Muscle layer of colon (tissue), 2 donors: ENCODE measurements around the gene WSB2.

ENCODE experiments used
- H3K27ac ChIP-seq: one replicate; pipeline ENCODE4 v1.7.0; 2013; ENCODE audit warnings: low read depth, mild to moderate bottlenecking, low read length, moderate library complexity
- H3K27me3 ChIP-seq, 2 donors: one replicate each; pipeline ENCODE4 v1.7.0; 2013; ENCODE audit warnings: low read length in 2 of 2, mild to moderate bottlenecking in 2 of 2; ENCODE audit not compliant: insufficient read depth in 2 of 2, control insufficient read depth in 1 of 2
- H3K36me3 ChIP-seq: one replicate; pipeline ENCODE4 v1.7.0; 2013; ENCODE audit warnings: mild to moderate bottlenecking, low read length; ENCODE audit not compliant: insufficient read depth
- H3K4me1 ChIP-seq: one replicate; pipeline ENCODE4 v1.7.0; 2013; ENCODE audit warnings: mild to moderate bottlenecking, low read length; ENCODE audit not compliant: insufficient read depth
- H3K4me3 ChIP-seq, 2 donors: one replicate each; pipeline ENCODE4 v1.7.0; 2013; ENCODE audit warnings: low read length in 2 of 2, low read depth in 1 of 2, mild to moderate bottlenecking in 1 of 2, moderate library complexity in 1 of 2
- H3K9ac ChIP-seq: one replicate; pipeline ENCODE4 v1.7.0; 2013; ENCODE audit warnings: low read length
- H3K9me3 ChIP-seq: one replicate; pipeline ENCODE4 v1.7.0; 2013; ENCODE audit warnings: mild to moderate bottlenecking, low read length
- donor health status: abdominal sarcoma.
- donor health status: Adenocarcinoma of cecum.

Gene WSB2

GRCh38 chr12:118046430-118046829, 14.5 kb downstream of the WSB2 start:
- Histone ChIP-seq H3K4me1 (no peaks in the 10 kb centered on the region), H3K9ac (no peak overlapping the region), H3K4me3 (no peak overlapping the region), H3K27me3 (no peaks in the 10 kb centered on the region), H3K9me3 (no peaks in the 10 kb centered on the region), H3K27ac (no peak overlapping the region), H3K36me3 (peaks cover 48% of the 10 kb centered on the region)

DNA sequence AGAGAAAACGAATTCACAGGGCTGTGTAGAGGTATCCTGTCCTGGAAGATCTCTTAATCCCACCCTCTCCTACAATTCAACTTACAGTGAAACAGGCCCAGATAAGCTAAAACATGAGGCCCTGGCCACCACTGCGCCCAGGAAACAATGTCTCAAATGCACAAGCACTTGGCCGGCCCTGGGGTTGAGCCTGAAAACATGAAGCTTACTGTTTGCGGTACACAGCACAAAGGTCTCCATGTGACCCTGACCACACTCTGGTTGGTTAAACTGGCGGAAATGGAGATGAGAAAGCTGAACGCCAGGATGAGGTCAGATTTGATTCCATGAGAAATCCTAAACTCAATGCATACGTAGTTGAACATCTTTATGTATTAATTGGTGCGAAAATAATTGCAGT, 16.4 kb downstream of the WSB2 start:
- Histone ChIP-seq H3K27ac (no peak overlapping the region), H3K4me3 (no peak overlapping the region), H3K9me3 (no peaks in the 10 kb centered on the region), H3K27me3 (no peaks in the 10 kb centered on the region), H3K36me3 (peaks cover 52% of the 10 kb centered on the region), H3K9ac (no peak overlapping the region), H3K4me1 (no peaks in the 10 kb centered on the region)

GRCh38 chr12:118044075-118044474, 16.9 kb downstream of the WSB2 start:
- Histone ChIP-seq H3K4me1 (no peaks in the 10 kb centered on the region), H3K27ac (no peak overlapping the region), H3K27me3 (no peaks in the 10 kb centered on the region), H3K36me3 (peaks cover 54% of the 10 kb centered on the region), H3K4me3 (no peak overlapping the region), H3K9ac (no peak overlapping the region), H3K9me3 (no peaks in the 10 kb centered on the region)

DNA sequence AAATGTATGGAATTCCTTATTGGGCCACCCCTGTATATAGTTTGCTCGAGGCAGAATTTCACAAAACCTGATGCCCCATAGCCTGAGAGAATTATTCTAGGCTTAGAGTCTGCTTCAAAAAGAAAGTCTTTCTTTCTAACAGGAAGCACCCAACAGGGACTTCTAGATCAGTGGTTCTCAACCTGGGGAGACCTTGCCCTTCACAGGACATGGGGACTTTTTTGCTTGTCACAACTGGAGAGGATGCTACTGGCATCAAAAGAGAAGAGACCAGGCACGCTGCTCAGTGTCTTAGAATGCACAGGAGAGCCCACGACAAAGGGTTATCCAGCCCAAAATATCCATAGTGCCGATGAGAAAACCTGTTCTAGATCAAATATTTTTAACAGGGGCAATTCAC, 18.9 kb downstream of the WSB2 start:
- Histone ChIP-seq H3K9me3 (no peaks in the 10 kb centered on the region), H3K36me3 (peaks cover 73% of the 10 kb centered on the region), H3K4me3 (no peak overlapping the region), H3K4me1 (no peaks in the 10 kb centered on the region), H3K9ac (no peak overlapping the region), H3K27ac (no peak overlapping the region), H3K27me3 (no peaks in the 10 kb centered on the region)

DNA sequence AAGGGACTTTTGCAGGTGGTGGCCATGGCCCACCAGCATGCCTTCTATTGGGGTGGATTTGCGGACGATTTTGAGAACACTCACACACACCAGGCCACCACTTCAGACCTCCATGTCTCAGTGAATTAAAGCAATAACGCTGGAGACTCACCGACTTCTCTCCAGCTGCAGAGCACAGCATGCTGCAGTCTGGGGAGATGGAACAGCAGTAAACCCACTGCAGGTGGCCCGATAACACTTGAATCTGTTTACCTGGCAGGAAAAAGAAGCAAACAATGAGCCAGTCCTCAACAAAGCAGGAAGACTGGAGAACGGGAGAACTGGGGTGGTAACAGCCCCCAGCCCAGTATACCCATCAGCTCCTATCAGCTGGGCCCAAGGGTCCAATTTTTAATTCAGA, 22.8 kb downstream of the WSB2 start:
- H3K27ac ChIP-seq: no peak overlapping the region
- H3K9me3 ChIP-seq: no peaks in the 10 kb centered on the region
- H3K4me1 ChIP-seq: peaks cover 4% of the 10 kb centered on the region
- H3K4me3 ChIP-seq: no peak overlapping the region
- H3K9ac ChIP-seq: no peak overlapping the region
- H3K27me3 ChIP-seq: no peaks in the 10 kb centered on the region
- peaks cover 89% of the 10 kb centered on the region for H3K36me3 ChIP-seq

GRCh38 chr12:118036672-118037411, 24.1 kb downstream of the WSB2 start:
- Histone ChIP-seq H3K9ac (no peak overlapping the region), H3K4me3 (no peak overlapping the region), H3K27ac (no peak overlapping the region), H3K36me3 (peaks cover 85% of the 10 kb centered on the region), H3K4me1 (peaks cover 4% of the 10 kb centered on the region), H3K27me3 (no peaks in the 10 kb centered on the region), H3K9me3 (no peaks in the 10 kb centered on the region)

DNA sequence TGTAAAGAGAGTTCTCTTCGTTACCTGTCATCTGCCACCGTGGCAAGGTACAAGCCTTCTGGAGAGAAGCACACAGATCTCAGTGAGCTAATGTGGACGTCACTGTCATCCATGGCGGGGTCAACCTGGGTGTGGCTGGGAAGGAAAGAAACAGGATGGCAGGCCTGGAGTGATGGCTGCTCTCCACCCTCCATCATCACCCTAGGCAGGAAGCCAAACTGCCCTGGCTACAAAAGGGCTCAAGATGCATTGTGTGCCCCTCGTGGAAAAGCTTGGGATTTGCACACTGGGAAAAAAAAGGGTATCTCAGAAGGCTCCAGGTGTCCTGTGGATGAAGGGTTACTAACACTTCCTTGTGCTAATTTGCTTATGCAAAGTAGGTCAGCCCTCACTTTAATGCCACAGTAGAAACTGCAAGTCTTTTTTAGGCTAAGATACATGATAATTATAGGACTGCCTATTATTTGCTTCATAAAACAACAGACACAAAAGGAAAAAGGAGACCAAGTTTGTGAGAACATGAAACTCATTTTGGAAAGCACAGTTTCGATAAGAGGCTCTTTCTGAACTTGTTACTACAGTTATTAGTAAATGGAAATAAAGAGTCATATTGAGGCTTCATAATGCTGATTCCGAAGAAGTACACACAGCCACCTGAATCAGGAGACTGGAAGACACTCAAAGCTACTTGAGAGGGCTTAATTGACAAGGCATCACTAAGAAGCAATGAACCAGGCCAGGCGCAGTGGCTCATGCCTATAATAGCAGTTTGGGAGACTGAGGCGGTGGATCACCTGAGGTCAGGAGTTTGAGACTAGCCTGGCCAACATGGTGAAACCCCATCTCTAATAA, 25.6 kb downstream of the WSB2 start:
- peaks cover 4% of the 10 kb centered on the region for H3K4me1 ChIP-seq
- H3K4me3 ChIP-seq: no peak overlapping the region
- peaks cover 83% of the 10 kb centered on the region for H3K36me3 ChIP-seq
- H3K27ac ChIP-seq: no peak overlapping the region
- H3K27me3 ChIP-seq: no peaks in the 10 kb centered on the region
- no peak overlapping the region for H3K9ac ChIP-seq
- no peaks in the 10 kb centered on the region for H3K9me3 ChIP-seq

- peaks cover 87% of the 10 kb centered on the region for H3K36me3 ChIP-seq
- H3K27me3 ChIP-seq: no peaks in the 10 kb centered on the region
- H3K9ac ChIP-seq: no peak overlapping the region
- H3K9me3 ChIP-seq: no peaks in the 10 kb centered on the region
- H3K4me1 ChIP-seq: peaks cover 4% of the 10 kb centered on the region
- no peak overlapping the region for H3K4me3 ChIP-seq
- no peak overlapping the region for H3K27ac ChIP-seq
Observed at GRCh38 chr12:118034429-118035189, 26.4 kb downstream of the WSB2 start.

DNA sequence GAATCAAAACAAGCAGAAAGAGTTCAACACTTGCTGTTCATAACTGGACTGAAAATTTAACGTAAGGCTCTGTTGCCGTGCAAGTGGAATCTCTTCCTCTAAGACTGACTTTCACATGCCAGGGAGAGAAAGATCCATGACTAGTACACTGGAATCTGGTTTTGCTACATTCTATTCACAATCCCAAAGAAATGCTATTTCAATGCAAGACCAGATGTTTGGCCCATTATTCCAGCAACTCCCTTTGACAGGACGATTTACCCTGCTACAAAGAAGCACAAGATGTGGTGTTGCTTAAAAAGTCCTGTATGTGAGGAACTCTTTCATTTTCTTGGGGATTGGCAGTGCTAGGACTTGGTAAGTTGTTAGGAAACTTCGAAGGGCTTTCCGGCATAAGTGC, 27.1 kb downstream of the WSB2 start:
- H3K27me3 ChIP-seq: no peaks in the 10 kb centered on the region
- no peak overlapping the region for H3K4me3 ChIP-seq
- peaks cover 4% of the 10 kb centered on the region for H3K4me1 ChIP-seq
- H3K36me3 ChIP-seq: peaks cover 82% of the 10 kb centered on the region
- no peaks in the 10 kb centered on the region for H3K9me3 ChIP-seq
- no peak overlapping the region for H3K27ac ChIP-seq
- no peak overlapping the region for H3K9ac ChIP-seq

DNA sequence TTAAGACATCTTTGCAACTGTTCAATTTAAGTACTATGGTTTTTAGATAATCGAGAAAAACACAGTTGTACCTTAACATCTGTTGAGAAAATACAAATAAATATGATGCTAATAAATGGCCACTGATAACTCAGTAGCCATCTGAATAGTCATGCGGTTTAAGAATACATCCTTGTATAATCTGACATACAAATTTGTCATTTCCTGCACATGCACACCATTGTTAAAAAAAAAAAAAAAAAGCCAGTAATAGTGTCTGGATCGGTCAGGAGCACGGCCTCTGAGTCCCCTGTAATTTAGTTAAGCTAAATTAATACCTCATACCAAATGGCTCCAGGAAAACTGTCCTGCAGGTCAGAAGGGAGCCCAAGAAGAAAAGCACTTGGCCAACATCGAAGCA, 27.7 kb downstream of the WSB2 start:
- Histone ChIP-seq H3K27me3 (no peaks in the 10 kb centered on the region), H3K36me3 (peaks cover 77% of the 10 kb centered on the region), H3K27ac (no peak overlapping the region), H3K4me3 (no peak overlapping the region), H3K9ac (no peak overlapping the region), H3K4me1 (peaks cover 4% of the 10 kb centered on the region), H3K9me3 (no peaks in the 10 kb centered on the region)

- Histone ChIP-seq H3K27me3 (no peaks in the 10 kb centered on the region), H3K9ac (no peak overlapping the region), H3K27ac (no peak overlapping the region), H3K36me3 (peaks cover 67% of the 10 kb centered on the region), H3K4me1 (peaks cover 4% of the 10 kb centered on the region), H3K9me3 (no peaks in the 10 kb centered on the region), H3K4me3 (no peak overlapping the region)
Observed at GRCh38 chr12:118032188-118032587, 28.8 kb downstream of the WSB2 start.
